K562 (cell line): ENCODE data around the gene COL15A1. TPM values are rescaled to one million over a fixed set of nuclear protein-coding genes. Genes with fewer than 3 reads are reported as not detected.
A peak's percentile ranks its signal among the peaks of the same experiment; 100 is the strongest.

Experiments used
- FOS ChIP-seq: IDR thresholded peaks from 3 replicates; pipeline ENCODE4 v1.6.1; 2011; ENCODE audit not compliant: insufficient read length; ENCODE audit errors: extremely low read depth
- GABPA ChIP-seq: fragments of 200-800 bp; sonication (Bioruptor generic); conservative IDR thresholded peaks from 2 replicates; pipeline ENCODE4 v1.6.1; 2016; ENCODE audit warnings: low read depth, missing genetic modification characterization, missing compliant biosample characterization
- L3MBTL2 ChIP-seq: fragments of 450-650 bp; IDR thresholded peaks from 2 replicates; pipeline ENCODE4 v1.6.1; 2016; ENCODE audit warnings: mild to moderate bottlenecking, moderate library complexity
- NBN ChIP-seq: fragments of 450-650 bp; IDR thresholded peaks from 2 replicates; pipeline ENCODE4 v1.6.1; 2016; ENCODE audit warnings: low read depth, mild to moderate bottlenecking
- NKRF ChIP-seq: fragments of 450-650 bp; IDR thresholded peaks from 2 replicates; pipeline ENCODE4 v1.6.1; 2016; ENCODE audit warnings: borderline replicate concordance
- NR2C2 ChIP-seq, 2 experiments: fragments of 200-800 bp in 1 of 2; sonication (Bioruptor generic) in 1 of 2; sonication (generic) in 1 of 2; formaldehyde crosslinking in 1 of 2; IDR thresholded peaks; 2 replicates each; pipeline versions ENCODE4 v1.6.1 to v1.8.0; 2016 to 2022; ENCODE audit warnings: mild to moderate bottlenecking in 1 of 2, missing compliant biosample characterization in 1 of 2, missing genetic modification characterization in 1 of 2, missing genetic modification reagents in 1 of 2
- POLR3A ChIP-seq: IDR thresholded peaks from 2 replicates; pipeline ENCODE4 v1.6.1; 2011; ENCODE audit warnings: borderline replicate concordance, mild to moderate bottlenecking, moderate library complexity; ENCODE audit not compliant: insufficient read length, insufficient read depth; ENCODE audit errors: extremely low read depth
- RAD21 ChIP-seq, 2 experiments: fragments of 250-450 bp in 1 of 2; fragments of 450-650 bp in 1 of 2; sonication (Bioruptor Pico) in 1 of 2; formaldehyde crosslinking in 1 of 2; IDR thresholded peaks in 1 of 2; conservative IDR thresholded peaks in 1 of 2; 2 replicates each; pipeline versions ENCODE4 v1.4.0 to v1.8.0; 2020 to 2022; ENCODE audit warnings: mild to moderate bottlenecking in 2 of 2, moderate library complexity in 1 of 2
- RBM14 ChIP-seq: fragments of 200-400 bp; formaldehyde crosslinking; IDR thresholded peaks from 2 replicates; pipeline ENCODE4 v1.6.1; 2018; ENCODE audit warnings: low read depth, mild to moderate bottlenecking, low read length, moderate library complexity, borderline replicate concordance; ENCODE audit not compliant: insufficient read depth
- RBM39 ChIP-seq: fragments of 200-400 bp; formaldehyde crosslinking; optimal IDR thresholded peaks from 2 replicates; pipeline ENCODE3; 2018; ENCODE audit warnings: low read depth, low read length
- TFAM ChIP-seq: fragments of 250-450 bp; sonication (Bioruptor Pico); conservative IDR thresholded peaks from 2 replicates; pipeline ENCODE4 v1.5.0; 2021; ENCODE audit warnings: mild to moderate bottlenecking, moderate library complexity
- ZFP36 ChIP-seq: fragments of 150-350 bp; IDR thresholded peaks from 2 replicates; pipeline ENCODE4 v1.6.1; 2018; ENCODE audit warnings: low read length, low read depth; ENCODE audit not compliant: partially characterized antibody
- ZNF507 ChIP-seq: conservative IDR thresholded peaks from 2 replicates; pipeline ENCODE4 v1.6.1; 2017; ENCODE audit warnings: missing genetic modification characterization, missing compliant biosample characterization
- polyA plus RNA-seq, 8 experiments: library from polyadenylated mRNA; depleted of rRNA in 4 of 8; stranded (reverse) in 5 of 8; unstranded in 3 of 8; fragments of >200 nt; fragmentation: Nextera tagmentation in 2 of 8; fragmentation: Illumina TruSeq in 1 of 8; extraction: Ambion mirVana in 2 of 8; extraction: Trizol in 1 of 8; gene quantifications; 2 replicates each; pipeline versions ENCODE4 v1.2.1 to v1.2.3, GENCODE V29; 2011 to 2014; ENCODE audit warnings: inconsistent platforms in 1 of 8, missing spikeins in 1 of 8
- total RNA-seq, 7 experiments: library from RNA; depleted of rRNA in 6 of 7; stranded (reverse); fragments of >200 nt in 6 of 7; fragmentation: Illumina TruSeq in 2 of 7; extraction: Trizol in 2 of 7; gene quantifications; 2 replicates each; pipeline versions ENCODE4 v1.2.1 to v1.2.3, GENCODE V29; 2011 to 2021; ENCODE audit warnings: low replicate concordance in 1 of 7
- TF ChIP-seq, protein P1 (sequence below), 2 experiments: fragments of 450-650 bp; IDR thresholded peaks; 2 replicates each; pipeline ENCODE4 v1.6.1; 2016; ENCODE audit warnings: mild to moderate bottlenecking in 2 of 2, borderline replicate concordance in 1 of 2, low read depth in 1 of 2, moderate library complexity in 1 of 2
- TF ChIP-seq, protein P2 (sequence below): sonication (generic); formaldehyde crosslinking; IDR thresholded peaks from 2 replicates; pipeline ENCODE4 v1.8.0; 2022; ENCODE audit warnings: missing genetic modification reagents, mild to moderate bottlenecking, moderate library complexity, borderline replicate concordance

COL15A1 gene
- total and polyA plus RNA-seq, 9 of the 15 experiments (the other 6 are each of a cell fraction or from before 2014, with no cell fraction given), result 0.46 to 5.1 (median 2.6) TPM

DNA sequence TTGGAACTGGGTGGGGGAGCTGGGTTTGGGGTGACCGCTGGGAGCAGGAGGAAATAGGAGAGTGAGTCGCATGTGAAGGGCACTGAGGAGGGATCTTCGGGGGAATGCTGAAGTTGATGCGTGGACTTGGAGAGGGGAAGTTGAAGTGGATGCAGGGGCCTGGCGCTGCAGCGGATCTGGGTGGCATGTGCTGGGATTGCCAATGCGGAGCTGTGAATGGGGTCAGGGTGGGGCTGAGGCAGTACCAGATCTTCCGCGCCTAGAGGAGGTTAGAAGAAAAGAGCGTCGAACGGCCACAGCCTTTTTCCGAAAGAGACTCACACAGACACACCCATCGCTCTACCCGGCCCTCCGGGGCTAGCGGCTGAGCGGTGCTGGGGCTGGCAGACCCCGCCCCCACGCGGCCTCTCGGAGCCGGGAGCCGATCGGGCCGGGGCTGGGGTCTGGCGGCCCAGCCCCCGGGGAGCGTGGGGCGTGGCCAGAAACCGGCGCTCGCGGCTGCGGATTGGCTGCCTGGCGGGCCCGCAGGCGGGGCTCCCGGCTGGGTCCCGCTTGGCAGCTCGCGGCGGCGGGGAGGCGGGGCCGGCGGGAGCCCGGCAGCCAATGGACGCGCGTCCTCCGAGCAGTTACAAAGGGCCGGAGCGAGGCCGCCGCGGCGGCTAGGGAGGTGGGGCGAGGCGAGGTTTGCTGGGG, 160.9 kb downstream of the COL15A1 start, which contains the start of gene TGFBR1 (continued):
- TF ChIP-seq, protein P1, sequence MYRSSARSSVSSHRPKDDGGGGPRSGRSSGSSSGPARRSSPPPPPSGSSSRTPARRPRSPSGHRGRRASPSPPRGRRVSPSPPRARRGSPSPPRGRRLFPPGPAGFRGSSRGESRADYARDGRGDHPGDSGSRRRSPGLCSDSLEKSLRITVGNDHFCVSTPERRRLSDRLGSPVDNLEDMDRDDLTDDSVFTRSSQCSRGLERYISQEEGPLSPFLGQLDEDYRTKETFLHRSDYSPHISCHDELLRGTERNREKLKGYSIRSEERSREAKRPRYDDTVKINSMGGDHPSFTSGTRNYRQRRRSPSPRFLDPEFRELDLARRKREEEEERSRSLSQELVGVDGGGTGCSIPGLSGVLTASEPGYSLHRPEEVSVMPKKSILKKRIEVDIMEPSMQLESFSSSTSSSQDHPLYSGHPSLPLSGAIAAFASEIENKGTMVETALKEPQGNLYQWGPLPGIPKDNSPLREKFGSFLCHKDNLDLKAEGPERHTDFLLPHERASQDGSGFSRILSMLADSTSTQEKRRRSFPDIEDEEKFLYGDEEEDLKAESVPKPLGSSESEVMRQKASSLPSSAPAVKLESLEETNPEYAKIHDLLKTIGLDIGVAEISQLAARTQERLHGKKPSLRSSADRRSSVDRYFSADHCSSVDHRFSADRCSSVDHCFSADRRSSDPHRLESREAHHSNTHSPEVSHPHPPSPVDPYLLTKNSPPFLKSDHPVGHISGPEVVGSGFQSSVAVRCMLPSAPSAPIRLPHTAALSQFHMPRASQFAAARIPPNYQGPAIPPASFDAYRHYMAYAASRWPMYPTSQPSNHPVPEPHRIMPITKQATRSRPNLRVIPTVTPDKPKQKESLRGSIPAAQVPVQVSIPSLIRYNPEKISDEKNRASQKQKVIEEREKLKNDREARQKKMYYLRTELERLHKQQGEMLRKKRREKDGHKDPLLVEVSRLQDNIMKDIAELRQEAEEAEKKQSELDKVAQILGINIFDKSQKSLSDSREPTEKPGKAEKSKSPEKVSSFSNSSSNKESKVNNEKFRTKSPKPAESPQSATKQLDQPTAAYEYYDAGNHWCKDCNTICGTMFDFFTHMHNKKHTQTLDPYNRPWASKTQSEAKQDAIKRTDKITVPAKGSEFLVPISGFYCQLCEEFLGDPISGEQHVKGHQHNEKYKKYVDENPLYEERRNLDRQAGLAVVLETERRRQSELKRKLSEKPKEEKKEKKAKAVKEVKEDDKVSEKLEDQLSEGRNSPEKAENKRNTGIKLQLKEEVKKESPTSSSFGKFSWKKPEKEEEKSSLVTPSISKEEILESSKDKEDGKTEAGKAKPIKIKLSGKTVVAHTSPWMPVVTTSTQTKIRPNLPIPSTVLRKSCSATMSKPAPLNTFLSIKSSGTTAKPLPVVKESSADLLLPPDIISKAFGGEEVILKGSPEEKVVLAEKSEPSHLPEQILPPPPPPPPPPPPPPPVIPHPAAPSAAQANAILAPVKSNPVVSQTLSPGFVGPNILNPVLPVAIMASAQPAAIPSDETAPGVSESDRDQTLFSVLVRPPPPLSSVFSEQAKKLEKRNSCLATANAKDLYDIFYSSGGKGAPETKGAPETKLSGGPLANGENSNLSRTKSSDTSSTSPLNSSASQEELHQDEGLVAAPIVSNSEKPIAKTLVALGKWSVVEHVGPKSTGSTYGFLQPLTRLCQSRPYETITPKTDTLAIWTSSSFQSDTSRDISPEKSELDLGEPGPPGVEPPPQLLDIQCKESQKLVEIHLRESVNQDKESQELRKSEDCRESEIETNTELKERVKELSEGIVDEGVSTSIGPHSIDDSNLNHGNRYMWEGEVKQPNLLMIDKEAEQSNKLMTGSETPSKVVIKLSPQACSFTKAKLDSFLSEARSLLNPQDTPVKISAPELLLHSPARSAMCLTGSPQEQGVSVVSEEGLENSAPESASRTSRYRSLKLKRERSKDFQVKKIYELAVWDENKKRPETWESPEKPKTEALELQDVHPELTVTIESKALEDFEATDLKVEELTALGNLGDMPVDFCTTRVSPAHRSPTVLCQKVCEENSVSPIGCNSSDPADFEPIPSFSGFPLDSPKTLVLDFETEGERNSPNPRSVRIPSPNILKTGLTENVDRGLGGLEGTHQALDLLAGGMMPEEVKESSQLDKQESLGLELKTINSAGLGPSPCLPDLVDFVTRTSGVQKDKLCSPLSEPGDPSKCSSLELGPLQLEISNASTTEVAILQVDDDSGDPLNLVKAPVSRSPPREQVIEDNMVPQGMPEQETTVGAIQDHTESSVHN (IDR thresholded peaks at IDR 0.05; ENCODE audit: borderline replicate concordance in 1 of 2, low read depth in 1 of 2), result no peak
- TF ChIP-seq TFAM (no peak), NBN (peak; percentile 75), RBM39 (no peak), RAD21 (CRISPR knock-in tag; conservative IDR thresholded peaks at IDR 0.05 in 1 of 2, IDR thresholded peaks at IDR 0.05 in 1 of 2) (peak; percentile 46 to 65), FOS (peak; percentile 3), GABPA (tag) (no peak), NR2C2 (CRISPR knock-in tag; IDR thresholded peaks at IDR 0.05) (no peak), NR2C2 (tag; IDR thresholded peaks at IDR 0.05) (no peak), NKRF (peak; percentile 78), POLR3A (no peak), ZNF507 (tag) (no peak), L3MBTL2 (peak; percentile 86), ZFP36 (no peak), RBM14 (no peak)
- TF ChIP-seq, protein P2, sequence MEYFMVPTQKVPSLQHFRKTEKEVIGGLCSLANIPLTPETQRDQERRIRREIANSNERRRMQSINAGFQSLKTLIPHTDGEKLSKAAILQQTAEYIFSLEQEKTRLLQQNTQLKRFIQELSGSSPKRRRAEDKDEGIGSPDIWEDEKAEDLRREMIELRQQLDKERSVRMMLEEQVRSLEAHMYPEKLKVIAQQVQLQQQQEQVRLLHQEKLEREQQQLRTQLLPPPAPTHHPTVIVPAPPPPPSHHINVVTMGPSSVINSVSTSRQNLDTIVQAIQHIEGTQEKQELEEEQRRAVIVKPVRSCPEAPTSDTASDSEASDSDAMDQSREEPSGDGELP (CRISPR knock-in tag), result peak; percentile 18; the same call in 1 of the 2 replicates
